Right cardiac atrium (tissue), 5 donors: ENCODE data around the gene WDR20. TPM values are rescaled to one million over a fixed set of nuclear protein-coding genes. Genes with fewer than 3 reads are reported as not detected.

Experiments
- ATAC-seq, 2 donors: fragments of 200-7000 bp; cut with Tn5 transposase; one replicate each; pipeline versions ENCODE4 v1.8.0 to v1.9.1; 2020; ENCODE audit warnings: moderate library complexity in 2 of 2, mild to moderate bottlenecking in 1 of 2
- DNase-seq, 3 donors: peaks; one replicate each; pipeline ENCODE4 v3.0.0-alpha.2; 2020
- H3K27ac ChIP-seq: one replicate; pipeline ENCODE4 v1.5.1; 2013; ENCODE audit warnings: mild to moderate bottlenecking, low read length, control low read depth, moderate library complexity
- H3K27me3 ChIP-seq: one replicate; pipeline ENCODE4 v1.6.1; 2013; ENCODE audit not compliant: control insufficient read depth, insufficient read depth
- H3K4me1 ChIP-seq: one replicate; pipeline ENCODE4 v1.6.1; 2013; ENCODE audit warnings: low read length; ENCODE audit not compliant: control insufficient read depth, insufficient read depth
- H3K4me3 ChIP-seq: one replicate; pipeline ENCODE4 v1.5.1; 2013; ENCODE audit warnings: low read length, control low read depth
- H3K9me3 ChIP-seq: one replicate; pipeline ENCODE4 v1.6.1; 2013; ENCODE audit warnings: low read length; ENCODE audit not compliant: control insufficient read depth
- WGBS: extraction: QIAGEN DNeasy Blood & Tissue Kit; methylation state at CpG from one replicate; pipeline ENCODE4 v1.1.7; 2013; 5-methylcytosine and 5-hydroxymethylcytosine counted together
- intact Hi-C, 4 donors: fragments of 100-400 bp; cut with DNase I; formaldehyde crosslinking; loops; one replicate each; pipeline versions ENCODE4 v1.11.0 to v1.14.0; 2022 to 2023
- polyA plus RNA-seq: library from polyadenylated mRNA; stranded (reverse); fragments of 200-250 nt; gene quantifications from one replicate; pipeline ENCODE4 v1.2.3, GENCODE V29; 2013
- total RNA-seq, 4 donors: library from RNA; stranded (reverse); fragmentation: NEBNext Ultra II Directional; extraction: Animal tissue kit (Norgen Biotek cat#: 25700); gene quantifications; one replicate each; pipeline ENCODE4 v1.2.1, GENCODE V29; 2021
- donor health status: healthy with polysubstance abuse.
- donor health status: DM: no; HTN: yes; CAD: no.
- donor health status: DM: no; HTN: no; CAD: no.
- donor health status: DM: no; HTN: yes; CAD: no; lungs with severe emphysema.
- donor health status: DM: yes; HTN: yes; CAD: no.

The WDR20 gene
- total and polyA plus RNA-seq, 5 donors = 13.2 to 27.3 (median 22.0) TPM

DNA sequence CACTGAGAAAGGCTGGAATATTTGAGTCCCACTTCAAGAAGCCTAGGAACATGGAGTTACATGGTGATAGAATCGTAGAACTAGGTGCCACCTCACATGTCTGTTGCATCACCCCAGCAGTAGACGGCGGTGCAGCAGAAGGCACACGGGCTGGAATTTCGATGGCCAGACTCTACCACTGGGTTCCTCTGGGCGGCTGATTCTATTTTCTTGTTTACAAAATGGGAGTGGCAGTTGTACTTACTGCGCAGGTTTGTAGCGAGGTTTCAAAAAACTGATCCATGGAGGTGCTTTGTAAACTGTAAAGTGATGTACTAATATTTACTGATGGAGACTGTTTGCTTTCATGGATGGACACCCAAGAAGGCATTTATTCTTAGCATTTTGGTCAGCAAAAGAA lies 45.7 kb downstream of the WDR20 start:
- Histone ChIP-seq H3K27me3 (no peaks in the 10 kb centered on the region), H3K9me3 (no peaks in the 10 kb centered on the region), H3K4me1 (peaks cover 15% of the 10 kb centered on the region), H3K27ac (no peak overlapping the region), H3K4me3 (no peak overlapping the region)
- 92% methylated on average over 8 of the region's 8 CpGs for WGBS
- DNase-seq = no peak
- intact Hi-C loops = no loop called here
- ATAC-seq = no peak

DNA sequence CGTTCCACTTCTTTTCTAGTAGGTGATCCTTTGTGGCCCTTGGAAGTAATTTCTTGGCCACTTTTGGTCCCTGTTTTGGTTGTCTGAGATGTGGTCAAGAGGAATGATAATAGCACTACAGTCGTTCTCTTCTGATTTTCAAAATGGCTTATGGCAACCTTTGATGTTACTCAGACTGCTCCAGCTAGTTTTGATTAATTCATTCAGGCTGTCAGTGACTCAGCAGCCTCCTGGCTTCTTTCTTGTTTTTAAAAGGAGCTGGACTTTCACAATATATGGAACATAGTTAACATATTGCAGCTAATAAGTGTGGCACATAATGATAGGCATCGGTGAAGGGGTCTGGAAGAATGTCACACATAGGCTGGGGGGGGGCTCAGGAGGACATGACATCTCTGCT lies 47.3 kb downstream of the WDR20 start:
- Histone ChIP-seq H3K4me3 (no peak overlapping the region), H3K4me1 (peaks cover 20% of the 10 kb centered on the region), H3K27me3 (no peaks in the 10 kb centered on the region), H3K9me3 (no peaks in the 10 kb centered on the region), H3K27ac (peak overlapping the region; percentile 51)
- DNase-seq (no peak), ATAC-seq (peak in 1 of 2 donors; percentile 47)
- 53% methylated on average over 3 of the region's 3 CpGs for WGBS
- intact Hi-C loops = no loop called here

DNA sequence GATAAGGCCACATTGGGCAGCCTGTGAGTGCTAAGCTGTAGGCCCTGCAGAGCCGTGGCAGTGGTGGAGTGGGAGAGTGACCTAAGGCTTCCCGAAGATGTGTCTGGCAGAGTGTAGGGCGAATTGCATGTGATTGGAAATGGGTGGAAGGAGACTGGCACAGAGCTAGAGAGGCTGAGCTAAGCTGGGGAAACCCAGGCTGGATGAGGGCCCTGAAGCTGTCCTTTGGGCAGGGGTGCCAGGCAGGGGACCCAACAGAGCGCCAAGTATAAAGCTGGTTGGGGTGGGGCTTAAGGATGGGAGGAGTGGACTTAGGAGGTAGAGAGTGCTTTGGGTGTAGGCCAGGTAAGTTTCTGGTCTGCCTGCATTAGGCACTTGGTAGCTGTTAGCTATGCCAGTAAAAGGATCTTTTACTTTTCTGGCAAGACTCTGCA lies 47.9 kb downstream of the WDR20 start:
- Histone ChIP-seq H3K4me1 (peaks cover 20% of the 10 kb centered on the region), H3K27ac (peak overlapping the region; percentile 51), H3K27me3 (no peaks in the 10 kb centered on the region), H3K4me3 (no peak overlapping the region), H3K9me3 (no peaks in the 10 kb centered on the region)
- WGBS = 74% methylated on average over 4 of the region's 4 CpGs
- ATAC-seq (peak; percentile 29 to 35), DNase-seq (no peak)
- intact Hi-C loops = no loop called here

DNA sequence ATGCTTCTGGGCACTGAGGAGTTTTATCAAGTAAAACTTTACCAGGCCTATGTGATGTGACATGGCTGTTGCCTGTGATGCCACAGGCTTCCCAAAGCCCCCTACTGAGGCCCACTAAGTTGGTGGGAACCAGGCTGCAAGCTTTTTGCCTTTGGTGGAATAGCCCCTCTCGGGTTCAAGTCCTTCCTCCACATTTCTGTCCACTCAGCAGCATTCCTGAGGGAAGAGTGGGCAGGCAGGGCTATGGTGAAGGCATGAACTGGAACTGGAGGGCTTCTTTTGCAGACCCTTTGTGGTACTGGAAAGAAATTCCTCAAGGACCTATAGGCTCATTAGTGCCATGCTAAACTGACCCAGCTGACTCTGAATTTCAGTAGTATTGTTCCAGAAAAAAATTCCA lies 48.5 kb downstream of the WDR20 start:
- Histone ChIP-seq H3K4me1 (peaks cover 18% of the 10 kb centered on the region), H3K9me3 (no peaks in the 10 kb centered on the region), H3K27ac (no peak overlapping the region), H3K27me3 (no peaks in the 10 kb centered on the region), H3K4me3 (no peak overlapping the region)
- ATAC-seq (no peak), DNase-seq (no peak)
- 87% methylated on average over 1 of the region's 1 CpG for WGBS
- intact Hi-C loops = no loop called here

DNA sequence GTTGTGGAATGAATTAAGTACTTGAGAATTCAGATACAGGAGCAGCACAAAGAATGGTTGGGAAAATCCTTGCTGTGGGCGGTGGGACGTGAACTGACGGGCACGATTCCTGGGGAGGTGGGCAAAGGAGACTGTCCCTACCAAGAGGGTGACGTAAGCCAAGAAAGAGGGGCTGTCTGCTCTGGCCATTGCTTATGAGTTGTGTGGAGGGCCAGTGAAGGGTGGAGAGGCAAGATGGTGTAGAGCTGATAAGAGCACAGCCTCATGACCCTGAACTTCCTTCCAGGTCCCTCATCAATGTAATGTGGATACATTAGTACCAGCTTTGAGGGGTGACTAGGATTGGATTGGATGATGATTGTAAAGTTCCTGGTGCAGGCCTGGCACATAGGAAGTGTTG lies 50.2 kb downstream of the WDR20 start:
- Histone ChIP-seq H3K4me1 (peaks cover 15% of the 10 kb centered on the region), H3K4me3 (no peak overlapping the region), H3K27ac (no peak overlapping the region), H3K27me3 (no peaks in the 10 kb centered on the region), H3K9me3 (no peaks in the 10 kb centered on the region)
- ATAC-seq (no peak), DNase-seq (no peak)
- intact Hi-C loops = no loop called here
- WGBS = 95% methylated on average over 5 of the region's 5 CpGs

DNA sequence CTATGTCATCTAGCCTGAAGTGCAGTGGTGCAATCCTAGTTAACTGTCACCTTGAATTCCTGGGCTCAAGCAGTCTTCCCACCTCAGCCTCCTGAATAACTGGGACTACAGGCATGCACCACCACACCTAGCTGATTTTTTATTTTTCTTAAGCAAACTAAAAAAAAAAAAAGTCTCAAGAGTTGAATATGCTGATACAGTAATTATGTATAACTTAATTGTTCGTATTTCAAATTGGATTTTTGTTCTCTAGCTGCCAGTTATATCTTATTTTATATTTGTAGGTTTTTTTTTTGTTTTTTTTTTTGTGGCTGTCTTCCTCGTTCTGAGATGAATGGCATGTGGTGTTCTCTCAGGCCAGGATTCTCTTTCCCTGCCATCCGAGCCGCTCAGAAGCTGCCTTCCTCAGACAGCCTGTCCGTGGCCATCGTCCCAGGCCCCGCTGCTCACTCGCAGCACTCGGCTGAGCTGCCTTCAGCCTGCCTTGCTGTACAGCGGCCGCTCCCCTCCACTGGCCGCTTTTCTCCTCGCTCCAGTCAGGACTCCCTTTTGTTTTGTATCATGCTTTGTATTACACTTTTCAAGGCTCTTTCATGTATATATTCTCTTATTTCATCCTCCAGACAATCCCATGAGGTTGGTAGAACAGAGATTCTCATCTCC lies 53.3 kb downstream of the WDR20 start:
- DNase-seq (no peak), ATAC-seq (no peak)
- Histone ChIP-seq H3K27ac (no peak overlapping the region), H3K9me3 (no peaks in the 10 kb centered on the region), H3K4me3 (no peak overlapping the region), H3K27me3 (no peaks in the 10 kb centered on the region), H3K4me1 (peaks cover 11% of the 10 kb centered on the region)
- intact Hi-C loops = no loop called here
- 79% methylated on average over 13 of the region's 13 CpGs for WGBS

DNA sequence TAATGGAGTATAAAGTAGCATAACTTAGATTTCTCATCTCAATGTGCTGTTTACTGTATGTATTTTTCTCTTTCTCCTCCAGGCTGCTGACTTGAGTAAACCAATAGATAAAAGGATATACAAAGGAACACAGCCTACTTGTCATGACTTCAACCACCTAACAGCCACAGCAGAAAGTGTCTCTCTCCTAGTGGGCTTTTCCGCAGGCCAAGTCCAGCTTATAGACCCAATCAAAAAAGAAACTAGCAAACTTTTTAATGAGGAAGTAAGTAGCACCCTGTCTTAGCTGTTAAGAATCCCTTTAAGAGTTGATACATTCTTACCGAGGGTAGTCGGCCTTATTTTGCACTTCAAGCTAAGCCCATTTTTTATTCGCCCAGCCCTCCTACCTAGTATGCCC lies 55.2 kb downstream of the WDR20 start:
- 79% methylated on average over 4 of the region's 4 CpGs for WGBS
- H3K9me3 ChIP-seq = no peaks in the 10 kb centered on the region
- DNase-seq (no peak), ATAC-seq (no peak)
- no peaks in the 10 kb centered on the region for H3K27me3 ChIP-seq
- peaks cover 9% of the 10 kb centered on the region for H3K4me1 ChIP-seq
- intact Hi-C loops = no loop called here
- H3K27ac ChIP-seq = no peak overlapping the region
- H3K4me3 ChIP-seq = no peak overlapping the region

DNA sequence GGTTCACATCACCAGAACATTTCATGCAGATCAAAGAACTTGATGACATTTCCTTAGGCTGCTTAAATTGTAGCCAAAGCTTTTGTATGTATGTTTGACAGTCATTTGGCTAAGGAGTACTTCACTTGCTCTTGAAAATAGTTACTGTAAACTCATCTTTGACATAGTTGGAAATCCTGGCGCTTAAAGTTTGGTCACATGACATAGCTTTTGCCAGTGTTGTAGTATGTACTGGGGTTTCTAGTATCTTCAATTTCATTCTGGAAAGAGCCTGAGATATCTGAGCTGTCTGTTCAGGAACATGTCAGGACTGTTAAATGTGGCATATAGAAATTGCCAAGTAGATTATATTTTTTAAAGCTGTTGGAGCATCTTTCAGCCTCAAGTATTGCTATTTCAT lies 55.7 kb downstream of the WDR20 start:
- intact Hi-C loops = no loop called here
- no peak for DNase-seq
- WGBS = 56% methylated on average over 1 of the region's 1 CpG
- H3K27me3 ChIP-seq = no peaks in the 10 kb centered on the region
- H3K9me3 ChIP-seq = no peaks in the 10 kb centered on the region
- ATAC-seq = no peak
- no peak overlapping the region for H3K27ac ChIP-seq
- H3K4me1 ChIP-seq = peaks cover 9% of the 10 kb centered on the region
- H3K4me3 ChIP-seq = no peak overlapping the region

DNA sequence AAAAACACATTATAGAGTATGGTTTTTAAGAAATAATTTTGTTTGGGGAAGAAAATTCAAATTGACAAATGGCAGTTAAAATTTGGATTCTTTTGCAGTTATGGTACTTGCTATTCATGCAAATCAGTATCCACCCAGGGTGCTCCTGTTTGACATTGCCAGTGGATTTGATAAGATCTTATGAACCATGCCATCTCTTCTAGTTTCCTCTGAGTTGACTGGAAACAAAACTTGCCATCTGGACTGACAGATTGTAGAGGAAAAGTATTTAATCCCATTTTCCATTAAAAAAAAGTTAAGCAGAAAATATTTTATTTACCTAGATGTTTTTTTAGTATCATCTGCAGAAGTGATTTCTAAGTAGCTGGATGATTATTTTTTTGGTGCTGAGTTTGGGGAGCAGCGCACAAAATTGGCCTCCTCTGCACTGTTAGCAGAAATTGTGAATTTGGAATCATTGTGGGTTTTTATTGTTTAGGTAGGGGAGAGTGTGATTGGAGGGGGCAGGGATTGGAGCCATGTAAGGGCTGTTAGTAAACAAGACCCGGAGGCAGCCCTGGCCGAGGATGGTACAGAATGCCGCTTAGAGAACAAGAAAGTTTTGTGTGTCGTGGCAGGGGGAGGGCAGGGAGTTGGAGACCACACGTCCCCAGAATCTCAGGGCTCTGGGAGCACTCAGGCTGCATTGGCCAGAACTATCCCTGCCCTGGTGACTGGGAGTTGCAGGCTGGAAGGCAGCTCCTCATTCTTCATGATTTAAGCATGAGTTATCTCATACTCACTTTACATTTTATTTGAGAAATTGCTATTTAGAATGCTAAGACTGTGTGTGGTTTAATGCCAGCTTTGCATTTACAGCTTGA lies 56.6 kb downstream of the WDR20 start:
- Histone ChIP-seq H3K27me3 (no peaks in the 10 kb centered on the region), H3K4me1 (peaks cover 5% of the 10 kb centered on the region)
- intact Hi-C loops = no loop called here

DNA sequence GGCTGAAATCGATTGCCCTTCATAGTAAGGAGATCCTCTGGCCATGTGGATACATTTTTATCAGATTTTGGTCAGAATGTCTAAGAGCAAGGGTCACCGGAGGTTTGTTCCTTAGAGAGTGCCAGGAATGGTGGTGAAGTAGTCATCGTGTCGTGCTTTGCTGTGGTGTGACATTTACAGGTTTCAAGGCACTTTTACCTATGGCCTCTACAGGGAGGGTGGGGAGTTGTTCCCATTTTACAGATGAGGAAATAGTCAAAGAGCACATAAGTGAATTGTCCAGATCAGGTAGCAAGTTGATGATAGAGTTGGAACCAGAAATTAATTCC lies 57.2 kb downstream of the WDR20 start:
- intact Hi-C loops = no loop called here
- 79% methylated on average over 4 of the region's 4 CpGs for WGBS
- no peaks in the 10 kb centered on the region for H3K27me3 ChIP-seq
- peaks cover 4% of the 10 kb centered on the region for H3K4me1 ChIP-seq
- H3K9me3 ChIP-seq = no peaks in the 10 kb centered on the region
- H3K4me3 ChIP-seq = no peak overlapping the region
- no peak for ATAC-seq
- no peak overlapping the region for H3K27ac ChIP-seq
- no peak for DNase-seq

More for the DNA sequence above, 56.6 kb downstream of the WDR20 start:
- ATAC-seq (no peak), DNase-seq (no peak)
- Histone ChIP-seq H3K4me3 (no peak overlapping the region), H3K9me3 (no peaks in the 10 kb centered on the region), H3K27ac (no peak overlapping the region)
- WGBS = 80% methylated on average over 6 of the region's 6 CpGs

DNA sequence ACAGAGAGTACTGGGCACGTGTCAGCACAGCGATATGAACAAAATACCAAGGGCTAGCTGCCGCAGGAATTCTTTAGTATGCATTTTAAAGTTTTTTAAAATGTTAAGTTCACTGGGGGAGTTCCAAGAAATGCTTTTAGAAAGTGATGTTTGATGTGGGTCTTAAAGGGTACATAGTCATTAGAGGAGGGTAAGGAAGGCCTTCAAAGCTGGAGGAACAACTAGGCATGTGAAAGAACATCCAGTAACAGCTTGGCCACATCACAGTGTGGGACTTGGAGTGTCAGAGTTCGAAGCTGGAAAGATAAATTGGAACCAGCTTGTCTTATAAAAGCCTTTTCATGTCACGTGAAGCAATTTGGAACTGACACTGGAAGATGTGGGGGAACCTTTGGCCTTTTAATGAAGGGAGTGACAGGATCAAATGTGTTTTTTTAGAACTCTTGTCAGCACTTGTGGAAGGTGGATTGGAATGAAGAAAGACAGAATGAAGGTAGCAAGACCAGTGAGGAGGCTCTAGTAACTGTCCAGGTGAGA lies 57.7 kb downstream of the WDR20 start:
- ATAC-seq (no peak), DNase-seq (no peak)
- Histone ChIP-seq H3K9me3 (no peaks in the 10 kb centered on the region), H3K27me3 (no peaks in the 10 kb centered on the region), H3K4me3 (no peak overlapping the region), H3K4me1 (peaks cover 4% of the 10 kb centered on the region), H3K27ac (no peak overlapping the region)
- 58% methylated on average over 5 of the region's 5 CpGs for whole genome bisulfite sequencing
- intact Hi-C loops = no loop called here
